Upper lobe of left lung (tissue), 4 donors: ENCODE results near the gene ATP6V0E2.

Experiments
- EP300 ChIP-seq, 4 donors: sonication (generic); formaldehyde crosslinking; IDR thresholded peaks; one replicate each; pipeline ENCODE4 v1.5.1; 2017; ENCODE audit warnings: antibody characterized with exemption in 4 of 4, control low read depth in 2 of 4
- POLR2A ChIP-seq, 4 donors: fragments of 450-650 bp; IDR thresholded peaks; one replicate each; pipeline ENCODE4 v1.5.1; 2016 to 2017; ENCODE audit warnings: antibody characterized with exemption in 4 of 4, mild to moderate bottlenecking in 2 of 4
- POLR2AphosphoS5 ChIP-seq, 2 donors: sonication (generic); formaldehyde crosslinking; IDR thresholded peaks; one replicate each; pipeline ENCODE4 v1.5.1; 2017; ENCODE audit warnings: antibody characterized with exemption in 2 of 2
- TF ChIP-seq, protein P1 (sequence below), 6 experiments: fragments of 450-650 bp in 4 of 6; fragments of 200-600 bp in 2 of 6; sonication (generic) in 2 of 6; IDR thresholded peaks; one replicate each; pipeline ENCODE4 v1.5.1; 2016 to 2019; ENCODE audit warnings: antibody characterized with exemption in 6 of 6

DNA sequence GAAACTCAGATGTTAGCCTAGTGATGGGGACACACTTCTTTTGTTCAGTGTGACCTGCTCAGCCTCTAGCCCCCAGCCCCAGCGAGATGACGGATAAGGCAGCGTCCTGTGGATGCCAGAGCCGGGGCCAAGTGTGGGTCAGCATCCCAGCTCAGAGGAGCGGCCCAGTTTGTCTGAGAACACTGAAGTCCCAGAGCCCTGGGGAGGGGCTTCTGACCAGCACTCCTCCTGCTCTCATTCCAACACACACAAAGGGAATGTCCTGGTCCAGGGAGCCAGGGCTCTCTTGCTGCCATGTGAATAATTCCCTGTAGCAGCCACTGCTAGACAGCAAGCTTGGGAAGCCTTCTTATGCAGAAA, 4.5 kb upstream of the ATP6V0E2 start:
- TF ChIP-seq, protein P1, sequence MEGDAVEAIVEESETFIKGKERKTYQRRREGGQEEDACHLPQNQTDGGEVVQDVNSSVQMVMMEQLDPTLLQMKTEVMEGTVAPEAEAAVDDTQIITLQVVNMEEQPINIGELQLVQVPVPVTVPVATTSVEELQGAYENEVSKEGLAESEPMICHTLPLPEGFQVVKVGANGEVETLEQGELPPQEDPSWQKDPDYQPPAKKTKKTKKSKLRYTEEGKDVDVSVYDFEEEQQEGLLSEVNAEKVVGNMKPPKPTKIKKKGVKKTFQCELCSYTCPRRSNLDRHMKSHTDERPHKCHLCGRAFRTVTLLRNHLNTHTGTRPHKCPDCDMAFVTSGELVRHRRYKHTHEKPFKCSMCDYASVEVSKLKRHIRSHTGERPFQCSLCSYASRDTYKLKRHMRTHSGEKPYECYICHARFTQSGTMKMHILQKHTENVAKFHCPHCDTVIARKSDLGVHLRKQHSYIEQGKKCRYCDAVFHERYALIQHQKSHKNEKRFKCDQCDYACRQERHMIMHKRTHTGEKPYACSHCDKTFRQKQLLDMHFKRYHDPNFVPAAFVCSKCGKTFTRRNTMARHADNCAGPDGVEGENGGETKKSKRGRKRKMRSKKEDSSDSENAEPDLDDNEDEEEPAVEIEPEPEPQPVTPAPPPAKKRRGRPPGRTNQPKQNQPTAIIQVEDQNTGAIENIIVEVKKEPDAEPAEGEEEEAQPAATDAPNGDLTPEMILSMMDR (IDR thresholded peaks at IDR 0.05), result no peak
- TF ChIP-seq EP300 (IDR thresholded peaks at IDR 0.05) (no peak), POLR2A (IDR thresholded peaks at IDR 0.05) (no peak), POLR2AphosphoS5 (IDR thresholded peaks at IDR 0.05) (no peak)
